Natural killer cell (primary cell): ENCODE data around the gene UIMC1. TPM values are rescaled to one million over a fixed set of nuclear protein-coding genes. Genes with fewer than 3 reads are reported as not detected.

Source experiments
- ATAC-seq, 3 donors: fragments of 150-1000 bp in 2 of 3; fragments of 200-7000 bp in 1 of 3; cut with Tn5 transposase; 1 replicate in 1 of 3; 2 replicates in 2 of 3; pipeline ENCODE4 v1.10.0; 2021; ENCODE audit warnings: mild to moderate bottlenecking in 2 of 3, moderate library complexity in 2 of 3
- DNase-seq, 2 donors: peaks; one replicate each; pipeline versions ENCODE4 v3.0.0 to v3.0.0-alpha.2; 2013 to 2021; ENCODE audit warnings: mixed read lengths in 1 of 2
- H3K27ac ChIP-seq: one replicate; pipeline ENCODE4 v1.5.1; 2013; ENCODE audit warnings: mild to moderate bottlenecking, low read length
- H3K27me3 ChIP-seq: one replicate; pipeline ENCODE4 v1.6.1; 2013; ENCODE audit warnings: low read length; ENCODE audit not compliant: control insufficient read depth, insufficient read depth
- H3K36me3 ChIP-seq: one replicate; pipeline ENCODE4 v1.6.1; 2013; ENCODE audit warnings: low read length; ENCODE audit not compliant: control insufficient read depth, insufficient read depth
- H3K4me1 ChIP-seq: one replicate; pipeline ENCODE4 v1.6.1; 2013; ENCODE audit warnings: low read length; ENCODE audit not compliant: control insufficient read depth, insufficient read depth
- H3K4me3 ChIP-seq: one replicate; pipeline ENCODE4 v1.5.1; 2013; ENCODE audit warnings: low read length
- H3K9me3 ChIP-seq: one replicate; pipeline ENCODE4 v1.6.1; 2013; ENCODE audit warnings: low read length; ENCODE audit not compliant: control insufficient read depth, insufficient read depth
- H3K27ac Mint-ChIP-seq, 2 donors: one replicate each; pipeline ENCODE4 v1.8.0; 2022; ENCODE audit warnings: mild to moderate bottlenecking in 2 of 2, mixed read lengths in 2 of 2, moderate library complexity in 1 of 2
- H3K27me3 Mint-ChIP-seq, 2 donors: one replicate each; pipeline ENCODE4 v1.8.0; 2022; ENCODE audit warnings: low read depth in 2 of 2, mixed read lengths in 2 of 2
- H3K36me3 Mint-ChIP-seq: one replicate; pipeline ENCODE4 v1.8.0; 2022; ENCODE audit warnings: mixed read lengths
- H3K4me1 Mint-ChIP-seq, 2 donors: one replicate each; pipeline ENCODE4 v1.8.0; 2022; ENCODE audit warnings: mixed read lengths in 2 of 2
- H3K4me3 Mint-ChIP-seq: one replicate; pipeline ENCODE4 v1.8.0; 2022; ENCODE audit warnings: mild to moderate bottlenecking, moderate library complexity, mixed read lengths
- H3K9me3 Mint-ChIP-seq, 2 donors: one replicate each; pipeline ENCODE4 v1.8.0; 2022; ENCODE audit warnings: mixed read lengths in 2 of 2
- CTCF ChIP-seq: fragments of 200-600 bp; IDR thresholded peaks from one replicate; pipeline ENCODE4 v1.8.0; 2022; ENCODE audit warnings: antibody characterized with exemption
- WGBS: methylation state at CpG from one replicate; pipeline ENCODE4 v1.1.7; 2013; ENCODE audit warnings: missing lambda C conversion rate; ENCODE audit not compliant: insufficient coverage; 5-methylcytosine and 5-hydroxymethylcytosine counted together
- intact Hi-C: fragments of 100-400 bp; cut with micrococcal nuclease; formaldehyde crosslinking; loops from one replicate; pipeline ENCODE4 v1.14.2; 2022
- total RNA-seq, 4 donors: library from RNA; stranded (reverse); fragments of 120-200 nt in 1 of 4; gene quantifications; one replicate each; pipeline versions ENCODE4 v1.2.3 to v1.2.4, GENCODE V29; 2013 to 2022

Gene UIMC1
- total RNA-seq, 3 donors from 2014 or later (not counting 1 experiment from before 2014, with no cell fraction given), result 55.1 to 75.7 (median 57.3) TPM

- H3K27ac ChIP-seq, result no peak overlapping the region
- H3K27me3 ChIP-seq, result peaks cover 10% of the 10 kb centered on the region
- DNase-seq, result no peak
- no peaks in the 10 kb centered on the region for H3K36me3 ChIP-seq
- 75% methylated on average over 23 of the region's 24 CpGs for WGBS
- H3K9me3 ChIP-seq, result peaks cover 8% of the 10 kb centered on the region
- intact Hi-C loops, result no loop called here
- H3K27ac Mint-ChIP-seq, result no peak overlapping the region
- no peak for ATAC-seq
- no peak overlapping the region for H3K4me3 Mint-ChIP-seq
- peaks cover 0 to 6% of the 10 kb centered on the region in 2 donors for H3K9me3 Mint-ChIP-seq
- H3K36me3 Mint-ChIP-seq, result no peaks in the 10 kb centered on the region
- peaks cover 31% of the 10 kb centered on the region for H3K4me1 ChIP-seq
- H3K27me3 Mint-ChIP-seq, result peaks cover 9 to 13% of the 10 kb centered on the region in 2 donors
- no peak overlapping the region for H3K4me3 ChIP-seq
- peaks cover 15 to 32% of the 10 kb centered on the region in 2 donors for H3K4me1 Mint-ChIP-seq
- TF ChIP-seq CTCF, result no peak
Measured at GRCh38 chr5:176876506-176877431, 129.8 kb downstream of the UIMC1 start.

GRCh38 chr5:176875783-176876505, 130.6 kb downstream of the UIMC1 start:
- Mint-ChIP-seq H3K9me3 (peaks cover 0 to 6% of the 10 kb centered on the region in 2 donors), H3K36me3 (no peaks in the 10 kb centered on the region), H3K27ac (peak overlapping the region in 1 of 2 donors; percentile 18), H3K4me3 (peak overlapping the region; percentile 72), H3K27me3 (peaks cover 9 to 13% of the 10 kb centered on the region in 2 donors), H3K4me1 (peaks cover 15 to 32% of the 10 kb centered on the region in 2 donors)
- intact Hi-C loops, result no loop called here
- no peak overlapping the region for H3K4me3 ChIP-seq
- H3K27ac ChIP-seq, result no peak overlapping the region
- H3K9me3 ChIP-seq, result peaks cover 8% of the 10 kb centered on the region
- DNase-seq (peak in 1 of 2 donors; percentile 26), ATAC-seq (peak; percentile 49 to 79 (median 59))
- H3K4me1 ChIP-seq, result peaks cover 31% of the 10 kb centered on the region
- H3K36me3 ChIP-seq, result no peaks in the 10 kb centered on the region
- H3K27me3 ChIP-seq, result peaks cover 10% of the 10 kb centered on the region
- WGBS, result 5% methylated on average over 25 of the region's 27 CpGs
- no peak for TF ChIP-seq CTCF

- H3K27me3 Mint-ChIP-seq, result peaks cover 9 to 13% of the 10 kb centered on the region in 2 donors
- peaks cover 19 to 37% of the 10 kb centered on the region in 2 donors for H3K4me1 Mint-ChIP-seq
- Histone ChIP-seq H3K27ac (no peak overlapping the region), H3K4me3 (no peak overlapping the region), H3K4me1 (peaks cover 37% of the 10 kb centered on the region), H3K27me3 (peaks cover 10% of the 10 kb centered on the region), H3K9me3 (peaks cover 15% of the 10 kb centered on the region), H3K36me3 (no peaks in the 10 kb centered on the region)
- 75% methylated on average over 17 of the region's 17 CpGs for WGBS
- ATAC-seq (no peak), DNase-seq (no peak)
- intact Hi-C loops, result no loop called here
- no peak for TF ChIP-seq CTCF
- peaks cover 0 to 6% of the 10 kb centered on the region in 2 donors for H3K9me3 Mint-ChIP-seq
- H3K36me3 Mint-ChIP-seq, result no peaks in the 10 kb centered on the region
- peak overlapping the region in 1 of 2 donors; percentile 18 for H3K27ac Mint-ChIP-seq
- H3K4me3 Mint-ChIP-seq, result no peak overlapping the region
Measured at GRCh38 chr5:176875014-176875550, 131.5 kb downstream of the UIMC1 start.
